Neural cell (in vitro differentiated cells): ENCODE data around the gene ZNHIT6.

Experiments used
- EP300 ChIP-seq: fragments of 450-650 bp; conservative IDR thresholded peaks from 2 replicates; pipeline ENCODE4 v1.6.1; 2014; ENCODE audit warnings: antibody characterized with exemption, mild to moderate bottlenecking, moderate library complexity; ENCODE audit not compliant: poor library complexity, severe bottlenecking
- REST ChIP-seq: IDR thresholded peaks from 2 replicates; pipeline ENCODE4 v1.6.1; 2012; ENCODE audit warnings: borderline replicate concordance
- SMC3 ChIP-seq: fragments of 450-650 bp; conservative IDR thresholded peaks from 2 replicates; pipeline ENCODE4 v1.6.1; 2014; ENCODE audit warnings: antibody characterized with exemption, mild to moderate bottlenecking, moderate library complexity; ENCODE audit not compliant: poor library complexity
- TF ChIP-seq, protein P1 (sequence below): fragments of 450-650 bp; IDR thresholded peaks from 2 replicates; pipeline ENCODE4 v1.5.1; 2014; ENCODE audit warnings: antibody characterized with exemption, mild to moderate bottlenecking, moderate library complexity; ENCODE audit not compliant: poor library complexity, severe bottlenecking

- TF ChIP-seq, protein P1, sequence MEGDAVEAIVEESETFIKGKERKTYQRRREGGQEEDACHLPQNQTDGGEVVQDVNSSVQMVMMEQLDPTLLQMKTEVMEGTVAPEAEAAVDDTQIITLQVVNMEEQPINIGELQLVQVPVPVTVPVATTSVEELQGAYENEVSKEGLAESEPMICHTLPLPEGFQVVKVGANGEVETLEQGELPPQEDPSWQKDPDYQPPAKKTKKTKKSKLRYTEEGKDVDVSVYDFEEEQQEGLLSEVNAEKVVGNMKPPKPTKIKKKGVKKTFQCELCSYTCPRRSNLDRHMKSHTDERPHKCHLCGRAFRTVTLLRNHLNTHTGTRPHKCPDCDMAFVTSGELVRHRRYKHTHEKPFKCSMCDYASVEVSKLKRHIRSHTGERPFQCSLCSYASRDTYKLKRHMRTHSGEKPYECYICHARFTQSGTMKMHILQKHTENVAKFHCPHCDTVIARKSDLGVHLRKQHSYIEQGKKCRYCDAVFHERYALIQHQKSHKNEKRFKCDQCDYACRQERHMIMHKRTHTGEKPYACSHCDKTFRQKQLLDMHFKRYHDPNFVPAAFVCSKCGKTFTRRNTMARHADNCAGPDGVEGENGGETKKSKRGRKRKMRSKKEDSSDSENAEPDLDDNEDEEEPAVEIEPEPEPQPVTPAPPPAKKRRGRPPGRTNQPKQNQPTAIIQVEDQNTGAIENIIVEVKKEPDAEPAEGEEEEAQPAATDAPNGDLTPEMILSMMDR = no peak
- TF ChIP-seq REST = no peak
- TF ChIP-seq SMC3 = no peak
- no peak for TF ChIP-seq EP300
Measured at GRCh38 chr1:85624361-85624760, 83.9 kb downstream of the ZNHIT6 start.
